Pancreas (tissue), 10 donors: ENCODE data around the gene SPTBN1. TPM values are rescaled to one million over a fixed set of nuclear protein-coding genes. Genes with fewer than 3 reads are reported as not detected.

Source experiments
- ATAC-seq, 4 donors: fragments of 200-7000 bp; cut with Tn5 transposase; one replicate each; pipeline versions ENCODE4 v1.8.0 to v1.9.1; 2020; ENCODE audit warnings: mild to moderate bottlenecking in 4 of 4, moderate library complexity in 4 of 4
- DNase-seq, 6 donors: peaks; one replicate each; pipeline ENCODE4 v3.0.0-alpha.2; 2020
- FAIRE-seq: peaks from 2 replicates; lab custom pipeline; 2012; peaks lifted over from hg19 to GRCh38; lab: Jason Lieb, UNC
- H3K27ac ChIP-seq, 4 donors: fragments of 200-600 bp; sonication (generic); 1 replicate in 3 of 4; 2 replicates in 1 of 4; pipeline versions ENCODE4 v1.5.0 to v1.8.0; 2020
- H3K27me3 ChIP-seq, 4 donors: fragments of 200-600 bp; one replicate each; pipeline ENCODE4 v1.8.0; 2021
- H3K36me3 ChIP-seq, 3 donors: fragments of 200-600 bp; sonication (generic) in 1 of 3; one replicate each; pipeline versions ENCODE4 v1.5.0 to v1.8.0; 2020 to 2021
- H3K4me1 ChIP-seq, 3 donors: fragments of 200-600 bp; one replicate each; pipeline ENCODE4 v1.8.0; 2021
- H3K4me3 ChIP-seq, 4 donors: fragments of 200-600 bp; sonication (generic) in 2 of 4; one replicate each; pipeline versions ENCODE4 v1.5.0 to v1.8.0; 2020 to 2021
- H3K9me3 ChIP-seq, 4 donors: fragments of 200-600 bp; one replicate each; pipeline ENCODE4 v1.8.0; 2021
- CTCF ChIP-seq, 4 donors: fragments of 200-600 bp; sonication (generic) in 3 of 4; IDR thresholded peaks; one replicate each; pipeline versions ENCODE4 v1.5.0 to v1.8.0; 2021; ENCODE audit warnings: antibody characterized with exemption in 4 of 4
- WGBS, 2 donors: extraction: QIAGEN DNeasy Blood & Tissue Kit; methylation state at CpG; one replicate each; pipeline ENCODE4 v1.1.7; 2013; 5-methylcytosine and 5-hydroxymethylcytosine counted together
- intact Hi-C, 3 donors: fragments of 100-400 bp; cut with DNase I; formaldehyde crosslinking; loops; one replicate each; pipeline versions ENCODE4 v1.11.1 to v1.14.2; 2022
- polyA plus RNA-seq, 2 donors: library from polyadenylated mRNA; stranded (reverse); fragments of 200-250 nt; gene quantifications; one replicate each; pipeline ENCODE4 v1.2.3, GENCODE V29; 2013
- total RNA-seq, 6 donors: library from RNA; stranded (reverse); fragmentation: NEBNext Ultra II Directional in 4 of 6; extraction: Animal tissue kit (Norgen Biotek cat#: 25700) in 4 of 6; gene quantifications; one replicate each; pipeline versions ENCODE4 v1.2.1 to v1.2.4, GENCODE V29; 2021 to 2023
- donor health status: healthy with polysubstance abuse.
- donor health status: DM: no; HTN: no; CAD: no; lungs with moderate emphysema.
- donor health status: DM: no; HTN: no; CAD: no.
- donor health status: control.
- donor health status: control.
- donor health status: Bipolar disorder and iron deficiency.
- donor health status: DM: yes; HTN: yes; CAD: no.
- donor health status: DM: no; HTN: no; CAD: no.
- donor health status: DM: no; HTN: no; CAD: no.
- donor health status: DM: yes; HTN: yes; CAD: no.

The SPTBN1 gene
- total and polyA plus RNA-seq, 8 donors, result 43.8 to 192 (median 84.4) TPM

GRCh38 chr2:54628957-54629356, 172.8 kb downstream of the SPTBN1 start:
- no peak for ATAC-seq
- Histone ChIP-seq H3K4me1 (peaks cover 15 to 26% (median 16%) of the 10 kb centered on the region in 3 donors), H3K4me3 (no peak overlapping the region), H3K9me3 (no peaks in the 10 kb centered on the region), H3K27ac (peak overlapping the region in 3 of 4 donors; percentile 46 to 83 (median 72)), H3K36me3 (peaks cover 3 to 89% (median 48%) of the 10 kb centered on the region in 3 donors), H3K27me3 (no peaks in the 10 kb centered on the region)
- peak in 1 of 6 donors; percentile 41 for DNase-seq
- no peak for TF ChIP-seq CTCF (IDR thresholded peaks at IDR 0.05)
- 97% methylated on average over 30 of the region's 30 CpGs for WGBS, 2 donors
- FAIRE-seq, result no peak
- intact Hi-C loops, result no loop called here

GRCh38 chr2:54629390-54629789, 173.3 kb downstream of the SPTBN1 start:
- DNase-seq (peak in 1 of 6 donors; percentile 47), FAIRE-seq (no peak), ATAC-seq (no peak)
- TF ChIP-seq CTCF (IDR thresholded peaks at IDR 0.05), result no peak
- H3K36me3 ChIP-seq, result peaks cover 3 to 85% (median 48%) of the 10 kb centered on the region in 3 donors
- H3K9me3 ChIP-seq, result no peaks in the 10 kb centered on the region
- 94 to 95% methylated on average over 20 of the region's 20 CpGs for WGBS, 2 donors
- H3K4me3 ChIP-seq, result no peak overlapping the region
- intact Hi-C loops, result no loop called here
- H3K4me1 ChIP-seq, result peaks cover 15 to 26% (median 16%) of the 10 kb centered on the region in 3 donors
- peak overlapping the region; percentile 46 to 83 (median 74) for H3K27ac ChIP-seq
- H3K27me3 ChIP-seq, result no peaks in the 10 kb centered on the region

- Histone ChIP-seq H3K27ac (peak overlapping the region; percentile 46 to 83 (median 74)), H3K4me1 (peaks cover 15 to 30% (median 16%) of the 10 kb centered on the region in 3 donors), H3K27me3 (no peaks in the 10 kb centered on the region), H3K4me3 (no peak overlapping the region), H3K36me3 (peaks cover 3 to 77% (median 44%) of the 10 kb centered on the region in 3 donors), H3K9me3 (no peaks in the 10 kb centered on the region)
- no peak for FAIRE-seq
- WGBS, 2 donors, result 24 to 25% methylated on average over 11 of the region's 11 CpGs
- intact Hi-C loops, result no loop called here
- DNase-seq, result peak; percentile 83 to 92 (median 89)
- no peak for TF ChIP-seq CTCF (IDR thresholded peaks at IDR 0.05)
- ATAC-seq, result peak; percentile 88 to 95 (median 92)
Observed at GRCh38 chr2:54629914-54630857, 174.1 kb downstream of the SPTBN1 start.

- Histone ChIP-seq H3K4me3 (no peak overlapping the region), H3K9me3 (no peaks in the 10 kb centered on the region), H3K27ac (peak overlapping the region; percentile 1 to 83 (median 59)), H3K27me3 (no peaks in the 10 kb centered on the region), H3K4me1 (peaks cover 17 to 38% (median 18%) of the 10 kb centered on the region in 3 donors), H3K36me3 (peaks cover 3 to 69% (median 40%) of the 10 kb centered on the region in 3 donors)
- DNase-seq (peak in 2 of 6 donors; percentile 43 to 73), ATAC-seq (no peak), FAIRE-seq (no peak)
- WGBS, 2 donors, result 79% methylated on average over 30 of the region's 30 CpGs
- intact Hi-C loops, result no loop called here
- TF ChIP-seq CTCF (IDR thresholded peaks at IDR 0.05), result no peak
Observed at GRCh38 chr2:54630858-54631497, 174.9 kb downstream of the SPTBN1 start.
